OCI-LY3 (cell line): ENCODE results near the gene CLEC16A.

ENCODE experiments used
- EZH2phosphoT487 ChIP-seq: fragments of 200-600 bp; shearing (Covaris generic); IDR thresholded peaks from 2 replicates; pipeline ENCODE4 v1.6.1; 2018; ENCODE audit warnings: antibody characterized with exemption, mixed run types, low read depth
- TF ChIP-seq, protein P1 (sequence below): fragments of 200-600, 300-600 bp; sonication (generic); IDR thresholded peaks from 2 replicates; pipeline ENCODE4 v1.5.1; 2014; ENCODE audit warnings: antibody characterized with exemption, low read length, low read depth

DNA sequence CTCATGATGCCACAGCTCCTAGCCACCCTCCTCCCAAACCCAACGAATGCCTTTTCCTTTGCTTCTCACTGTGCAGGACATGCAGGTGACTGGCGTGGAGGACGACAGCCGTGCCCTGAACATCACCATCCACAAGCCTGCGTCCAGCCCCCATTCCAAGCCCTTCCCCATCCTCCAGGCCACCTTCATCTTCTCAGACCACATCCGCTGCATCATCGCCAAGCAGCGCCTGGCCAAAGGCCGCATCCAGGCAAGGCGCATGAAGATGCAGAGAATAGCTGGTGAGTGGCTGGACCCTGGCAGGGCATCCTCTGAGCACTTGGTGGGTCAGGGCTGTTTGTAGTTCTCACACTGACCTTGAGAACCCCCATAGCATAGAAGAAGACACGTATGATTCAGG is 179.3 kb downstream of the CLEC16A start:
- TF ChIP-seq, protein P1, sequence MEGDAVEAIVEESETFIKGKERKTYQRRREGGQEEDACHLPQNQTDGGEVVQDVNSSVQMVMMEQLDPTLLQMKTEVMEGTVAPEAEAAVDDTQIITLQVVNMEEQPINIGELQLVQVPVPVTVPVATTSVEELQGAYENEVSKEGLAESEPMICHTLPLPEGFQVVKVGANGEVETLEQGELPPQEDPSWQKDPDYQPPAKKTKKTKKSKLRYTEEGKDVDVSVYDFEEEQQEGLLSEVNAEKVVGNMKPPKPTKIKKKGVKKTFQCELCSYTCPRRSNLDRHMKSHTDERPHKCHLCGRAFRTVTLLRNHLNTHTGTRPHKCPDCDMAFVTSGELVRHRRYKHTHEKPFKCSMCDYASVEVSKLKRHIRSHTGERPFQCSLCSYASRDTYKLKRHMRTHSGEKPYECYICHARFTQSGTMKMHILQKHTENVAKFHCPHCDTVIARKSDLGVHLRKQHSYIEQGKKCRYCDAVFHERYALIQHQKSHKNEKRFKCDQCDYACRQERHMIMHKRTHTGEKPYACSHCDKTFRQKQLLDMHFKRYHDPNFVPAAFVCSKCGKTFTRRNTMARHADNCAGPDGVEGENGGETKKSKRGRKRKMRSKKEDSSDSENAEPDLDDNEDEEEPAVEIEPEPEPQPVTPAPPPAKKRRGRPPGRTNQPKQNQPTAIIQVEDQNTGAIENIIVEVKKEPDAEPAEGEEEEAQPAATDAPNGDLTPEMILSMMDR, result no peak
- no peak for TF ChIP-seq EZH2phosphoT487
